Ovary (tissue), 9 donors: ENCODE data around the gene RTTN. TPM values are rescaled to one million over a fixed set of nuclear protein-coding genes. Genes with fewer than 3 reads are reported as not detected.

Experiments used
- DNase-seq, 5 donors: peaks; one replicate each; pipeline ENCODE4 v3.0.0-alpha.2; 2019 to 2020
- H3K27ac ChIP-seq, 2 donors: fragments of 200-600 bp; one replicate each; pipeline versions ENCODE4 v1.5.1 to v1.8.0; 2019 to 2022
- H3K27me3 ChIP-seq: fragments of 200-600 bp; one replicate; pipeline ENCODE4 v1.8.0; 2022
- H3K36me3 ChIP-seq: fragments of 200-600 bp; sonication (generic); one replicate; pipeline ENCODE4 v1.5.1; 2019
- H3K4me1 ChIP-seq: one replicate; pipeline ENCODE4 v1.8.1; 2013; ENCODE audit warnings: mild to moderate bottlenecking, moderate library complexity; ENCODE audit not compliant: insufficient read depth
- H3K4me3 ChIP-seq: fragments of 200-600 bp; sonication (generic); one replicate; pipeline ENCODE4 v1.5.1; 2017
- H3K9me3 ChIP-seq, 2 donors: fragments of 200-600 bp in 1 of 2; sonication (generic) in 1 of 2; one replicate each; pipeline versions ENCODE4 v1.5.1 to v1.8.1; 2013 to 2019; ENCODE audit warnings: mild to moderate bottlenecking in 1 of 2, moderate library complexity in 1 of 2
- CTCF ChIP-seq, 3 donors: fragments of 450-650 bp in 2 of 3; fragments of 200-600 bp in 1 of 3; IDR thresholded peaks; one replicate each; pipeline versions ENCODE4 v1.5.1 to v1.8.0; 2016 to 2022; ENCODE audit warnings: antibody characterized with exemption in 3 of 3, mild to moderate bottlenecking in 1 of 3
- EP300 ChIP-seq: sonication (generic); formaldehyde crosslinking; IDR thresholded peaks from one replicate; pipeline ENCODE4 v1.6.1; 2017; ENCODE audit warnings: antibody characterized with exemption
- POLR2A ChIP-seq: fragments of 450-650 bp; IDR thresholded peaks from one replicate; pipeline ENCODE4 v1.6.1; 2017; ENCODE audit warnings: antibody characterized with exemption, mild to moderate bottlenecking, moderate library complexity
- WGBS, 3 donors: extraction: QIAGEN DNeasy Blood & Tissue Kit in 1 of 3; methylation state at CpG; one replicate each; pipeline versions ENCODE4 v1.1.5 to v1.1.7; 2013 to 2017; 5-methylcytosine and 5-hydroxymethylcytosine counted together
- intact Hi-C, 4 donors: fragments of 100-400 bp; cut with DNase I; formaldehyde crosslinking; loops; one replicate each; pipeline versions ENCODE4 v1.11.0 to v1.15.1; 2022 to 2023
- polyA plus RNA-seq, 2 donors: library from polyadenylated mRNA; stranded (reverse); fragments of 200-250 nt in 1 of 2; fragments of 350-450 nt in 1 of 2; fragmentation: Illumina TruSeq in 1 of 2; extraction: RNeasy Lipid Tissue Mini Kit (QIAGEN cat#74804) in 1 of 2; gene quantifications; one replicate each; pipeline ENCODE4 v1.2.3, GENCODE V29; 2013 to 2014
- total RNA-seq, 7 donors: library from RNA; depleted of rRNA in 2 of 7; stranded (reverse); fragments of >200 nt in 2 of 7; fragmentation: NEBNext Ultra II Directional in 3 of 7; extraction: Animal tissue kit (Norgen Biotek cat#: 25700) in 3 of 7; gene quantifications; one replicate each; pipeline versions ENCODE4 v1.1.0 to v1.2.4, GENCODE V29; 2016 to 2023
- donor health status: DM: no; HTN: no; CAD: no; lungs with moderate emphysema.
- donor health status: DM: no; HTN: no; CAD: no.
- donor health status: Bipolar disorder and iron deficiency.
- donor health status: DM: yes; HTN: yes; CAD: no.
- donor health status: DM: no; HTN: no; CAD: no.
- donor health status: DM: yes; HTN: yes; CAD: no.

RTTN gene
- total and polyA plus RNA-seq, 9 donors, result 6.2 to 22.4 (median 14.9) TPM

- TF ChIP-seq CTCF (IDR thresholded peaks at IDR 0.05), result no peak
- no peak for TF ChIP-seq EP300
- TF ChIP-seq POLR2A, result no peak
- no peak overlapping the region for H3K27ac ChIP-seq
- H3K9me3 ChIP-seq, result no peaks in the 10 kb centered on the region
- H3K27me3 ChIP-seq, result no peaks in the 10 kb centered on the region
- intact Hi-C loops, result no loop called here
- 93 to 97% (median 96%) methylated on average over 1 of the region's 1 CpG for WGBS, 3 donors
- no peak overlapping the region for H3K4me3 ChIP-seq
- H3K4me1 ChIP-seq, result no peaks in the 10 kb centered on the region
- no peaks in the 10 kb centered on the region for H3K36me3 ChIP-seq
- no peak for DNase-seq
Measured at GRCh38 chr18:70029163-70029562, 176.3 kb downstream of the RTTN start.

- no peak for TF ChIP-seq EP300
- no peak for TF ChIP-seq CTCF (IDR thresholded peaks at IDR 0.05)
- TF ChIP-seq POLR2A, result no peak
- H3K9me3 ChIP-seq, result no peaks in the 10 kb centered on the region
- intact Hi-C loops, result no loop called here
- no peaks in the 10 kb centered on the region for H3K4me1 ChIP-seq
- no peaks in the 10 kb centered on the region for H3K36me3 ChIP-seq
- no peak overlapping the region for H3K27ac ChIP-seq
- 94 to 98% (median 95%) methylated on average over 3 of the region's 3 CpGs for WGBS, 3 donors
- no peak overlapping the region for H3K4me3 ChIP-seq
- no peaks in the 10 kb centered on the region for H3K27me3 ChIP-seq
- DNase-seq, result no peak
Measured at GRCh38 chr18:70028734-70029133, 176.8 kb downstream of the RTTN start.

- WGBS, 3 donors, result 87 to 93% (median 90%) methylated on average over 3 of the region's 3 CpGs
- H3K36me3 ChIP-seq, result no peaks in the 10 kb centered on the region
Measured at GRCh38 chr18:70028084-70028483, 177.4 kb downstream of the RTTN start.

GRCh38 chr18:70025580-70025979 is 179.9 kb downstream of the RTTN start:
- WGBS, 3 donors, result 72 to 84% (median 79%) methylated on average over 5 of the region's 5 CpGs
- Histone ChIP-seq H3K36me3 (no peaks in the 10 kb centered on the region), H3K4me3 (no peak overlapping the region), H3K4me1 (no peaks in the 10 kb centered on the region), H3K27ac (no peak overlapping the region), H3K27me3 (no peaks in the 10 kb centered on the region), H3K9me3 (no peaks in the 10 kb centered on the region)
- intact Hi-C loops, result no loop called here
- no peak for TF ChIP-seq CTCF (IDR thresholded peaks at IDR 0.05)
- TF ChIP-seq POLR2A, result no peak
- TF ChIP-seq EP300, result no peak
- DNase-seq, result no peak

More at GRCh38 chr18:70028084-70028483, 177.4 kb downstream of the RTTN start:
- H3K4me1 ChIP-seq, result no peaks in the 10 kb centered on the region
- intact Hi-C loops, result no loop called here
- H3K9me3 ChIP-seq, result no peaks in the 10 kb centered on the region
- no peak for TF ChIP-seq POLR2A
- TF ChIP-seq CTCF (IDR thresholded peaks at IDR 0.05), result no peak
- no peak for TF ChIP-seq EP300
- no peak for DNase-seq
- no peaks in the 10 kb centered on the region for H3K27me3 ChIP-seq
- no peak overlapping the region for H3K27ac ChIP-seq
- no peak overlapping the region for H3K4me3 ChIP-seq
